DOHH2 (cell line): Measurements from ENCODE around the gene APOD.

Experiments
- EZH2phosphoT487 ChIP-seq: fragments of 200-600 bp; sonication (generic); IDR thresholded peaks from 2 replicates; pipeline ENCODE4 v1.6.1; 2017; ENCODE audit warnings: borderline replicate concordance, mild to moderate bottlenecking, antibody characterized with exemption, low read length, moderate library complexity, mixed read lengths
- TF ChIP-seq, protein P1 (sequence below): fragments of 200-600 bp; sonication (generic); IDR thresholded peaks from one replicate; pipeline ENCODE4 v1.5.1; 2014; ENCODE audit warnings: antibody characterized with exemption, mild to moderate bottlenecking, low read depth, low read length; ENCODE audit not compliant: poor library complexity, severe bottlenecking

DNA sequence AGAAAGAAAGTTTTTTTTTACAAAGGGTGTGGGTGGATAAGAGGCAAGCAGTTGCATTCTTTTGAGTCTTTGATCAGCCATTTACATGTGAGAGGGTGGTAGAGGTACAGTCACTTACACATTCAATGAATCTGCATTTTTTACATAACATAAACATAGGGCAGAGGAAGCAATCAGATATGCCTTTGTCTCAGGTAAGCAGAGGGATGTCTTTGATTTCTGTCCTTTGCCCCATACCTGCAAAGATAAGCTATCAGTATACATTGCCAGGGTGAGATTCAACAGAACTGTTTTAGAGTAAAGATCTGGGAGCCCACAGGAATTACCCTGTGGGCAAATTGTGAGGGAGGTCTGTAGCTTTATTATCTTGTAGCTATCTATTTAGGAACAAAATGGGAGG is 35.2 kb downstream of the APOD start:
- TF ChIP-seq, protein P1, sequence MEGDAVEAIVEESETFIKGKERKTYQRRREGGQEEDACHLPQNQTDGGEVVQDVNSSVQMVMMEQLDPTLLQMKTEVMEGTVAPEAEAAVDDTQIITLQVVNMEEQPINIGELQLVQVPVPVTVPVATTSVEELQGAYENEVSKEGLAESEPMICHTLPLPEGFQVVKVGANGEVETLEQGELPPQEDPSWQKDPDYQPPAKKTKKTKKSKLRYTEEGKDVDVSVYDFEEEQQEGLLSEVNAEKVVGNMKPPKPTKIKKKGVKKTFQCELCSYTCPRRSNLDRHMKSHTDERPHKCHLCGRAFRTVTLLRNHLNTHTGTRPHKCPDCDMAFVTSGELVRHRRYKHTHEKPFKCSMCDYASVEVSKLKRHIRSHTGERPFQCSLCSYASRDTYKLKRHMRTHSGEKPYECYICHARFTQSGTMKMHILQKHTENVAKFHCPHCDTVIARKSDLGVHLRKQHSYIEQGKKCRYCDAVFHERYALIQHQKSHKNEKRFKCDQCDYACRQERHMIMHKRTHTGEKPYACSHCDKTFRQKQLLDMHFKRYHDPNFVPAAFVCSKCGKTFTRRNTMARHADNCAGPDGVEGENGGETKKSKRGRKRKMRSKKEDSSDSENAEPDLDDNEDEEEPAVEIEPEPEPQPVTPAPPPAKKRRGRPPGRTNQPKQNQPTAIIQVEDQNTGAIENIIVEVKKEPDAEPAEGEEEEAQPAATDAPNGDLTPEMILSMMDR, result no peak
- TF ChIP-seq EZH2phosphoT487, result no peak
